Left ventricle myocardium inferior (tissue), 1 donor: ENCODE results near the gene ASTN1. TPM values are rescaled to one million over a fixed set of nuclear protein-coding genes. Genes with fewer than 3 reads are reported as not detected.

Experiments
- DNase-seq: peaks from one replicate; pipeline ENCODE4 v3.0.0-alpha.2; 2020
- H3K27ac ChIP-seq: fragments of 200-600 bp; replicated peaks from 2 replicates; pipeline ENCODE4 v1.8.0; 2021
- H3K27me3 ChIP-seq: fragments of 200-600 bp; 2 replicates; pipeline ENCODE4 v1.8.0; 2021; ENCODE audit warnings: low read depth
- H3K36me3 ChIP-seq: fragments of 200-600 bp; 2 replicates; pipeline ENCODE4 v1.8.0; 2021
- H3K4me1 ChIP-seq: fragments of 200-600 bp; 2 replicates; pipeline ENCODE4 v1.8.0; 2021
- H3K4me3 ChIP-seq: fragments of 200-600 bp; 2 replicates; pipeline ENCODE4 v1.8.0; 2021; ENCODE audit warnings: mild to moderate bottlenecking, moderate library complexity
- H3K9me3 ChIP-seq: fragments of 200-600 bp; replicated peaks from 2 replicates; pipeline ENCODE4 v1.8.0; 2021
- intact Hi-C: fragments of 100-400 bp; cut with micrococcal nuclease; formaldehyde crosslinking; loops from one replicate; pipeline ENCODE4 v1.11.0; 2022
- total RNA-seq: library from RNA; stranded (reverse); fragmentation: NEBNext Ultra II Directional; extraction: Animal tissue kit (Norgen Biotek cat#: 25700); gene quantifications from one replicate; pipeline ENCODE4 v1.2.1, GENCODE V29; 2021
- TF ChIP-seq, protein P1 (sequence below): fragments of 200-600 bp; IDR thresholded peaks from 2 replicates; pipeline ENCODE4 v1.8.0; 2021; ENCODE audit warnings: antibody characterized with exemption, mild to moderate bottlenecking, borderline replicate concordance
- donor health status: DM: no; HTN: yes; CAD: no; lungs with severe emphysema.

Gene ASTN1
- total RNA-seq, 1 donor from 2014 or later, result 0.33 TPM

DNA sequence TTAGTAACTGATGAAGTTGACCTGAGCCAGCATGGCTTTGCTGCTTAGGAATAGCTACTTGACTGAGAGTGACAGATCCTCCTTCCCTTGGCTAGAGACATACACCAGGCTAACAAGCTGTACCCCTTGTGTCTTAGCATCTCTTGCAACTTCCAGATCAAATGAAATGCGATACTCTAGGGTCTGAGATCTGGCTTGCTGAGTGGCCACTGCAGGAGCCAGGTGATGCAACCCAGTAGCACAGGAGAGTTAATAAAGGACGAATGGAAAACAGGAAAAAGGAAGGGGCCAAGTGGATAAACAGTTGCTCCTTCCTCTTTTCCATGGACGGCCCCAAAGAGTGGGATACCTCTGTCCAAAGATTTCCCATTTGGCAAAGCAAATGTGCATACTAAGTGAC, 38.2 kb downstream of the ASTN1 start:
- intact Hi-C loops, result no loop called here
- H3K4me1 ChIP-seq, result no peaks in the 10 kb centered on the region
- H3K36me3 ChIP-seq, result no peaks in the 10 kb centered on the region
- H3K4me3 ChIP-seq, result no peak overlapping the region
- TF ChIP-seq, protein P1, sequence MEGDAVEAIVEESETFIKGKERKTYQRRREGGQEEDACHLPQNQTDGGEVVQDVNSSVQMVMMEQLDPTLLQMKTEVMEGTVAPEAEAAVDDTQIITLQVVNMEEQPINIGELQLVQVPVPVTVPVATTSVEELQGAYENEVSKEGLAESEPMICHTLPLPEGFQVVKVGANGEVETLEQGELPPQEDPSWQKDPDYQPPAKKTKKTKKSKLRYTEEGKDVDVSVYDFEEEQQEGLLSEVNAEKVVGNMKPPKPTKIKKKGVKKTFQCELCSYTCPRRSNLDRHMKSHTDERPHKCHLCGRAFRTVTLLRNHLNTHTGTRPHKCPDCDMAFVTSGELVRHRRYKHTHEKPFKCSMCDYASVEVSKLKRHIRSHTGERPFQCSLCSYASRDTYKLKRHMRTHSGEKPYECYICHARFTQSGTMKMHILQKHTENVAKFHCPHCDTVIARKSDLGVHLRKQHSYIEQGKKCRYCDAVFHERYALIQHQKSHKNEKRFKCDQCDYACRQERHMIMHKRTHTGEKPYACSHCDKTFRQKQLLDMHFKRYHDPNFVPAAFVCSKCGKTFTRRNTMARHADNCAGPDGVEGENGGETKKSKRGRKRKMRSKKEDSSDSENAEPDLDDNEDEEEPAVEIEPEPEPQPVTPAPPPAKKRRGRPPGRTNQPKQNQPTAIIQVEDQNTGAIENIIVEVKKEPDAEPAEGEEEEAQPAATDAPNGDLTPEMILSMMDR, result no peak
- H3K27me3 ChIP-seq, result no peaks in the 10 kb centered on the region
- DNase-seq, result no peak
- no peak overlapping the region for H3K27ac ChIP-seq
- H3K9me3 ChIP-seq, result no peaks in the 10 kb centered on the region

DNA sequence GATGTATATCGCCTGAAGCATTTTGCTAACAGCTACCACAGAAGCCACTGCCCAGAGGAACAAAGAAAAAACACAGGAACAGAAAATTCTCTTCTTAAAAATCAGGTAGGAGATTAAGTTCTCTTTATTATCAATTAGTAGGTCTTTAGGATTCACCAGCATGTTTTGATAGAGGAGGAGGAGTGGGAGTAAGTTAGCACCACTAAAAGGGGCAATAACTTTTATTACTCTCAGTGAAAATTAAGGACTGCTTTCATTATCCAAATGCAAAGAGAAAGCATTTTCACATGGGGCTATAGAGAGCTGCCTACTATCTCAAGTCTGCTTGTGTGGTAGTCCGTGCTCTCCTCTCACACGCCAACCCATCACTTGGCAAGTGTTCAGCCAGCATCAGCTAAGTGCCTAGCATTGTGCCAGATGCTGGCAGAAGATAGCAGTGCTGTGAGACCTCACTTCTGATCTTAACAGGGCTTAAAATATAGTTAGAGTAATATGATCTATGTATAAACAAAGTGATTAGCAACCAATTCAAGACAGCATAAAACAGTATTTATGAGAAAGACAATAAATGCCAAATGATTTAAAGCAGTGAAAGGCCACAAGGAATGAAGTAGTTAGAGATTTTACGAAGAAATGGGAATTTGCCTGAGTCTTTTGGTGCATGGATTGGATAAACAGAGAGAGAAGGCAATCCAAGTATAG, 39.8 kb downstream of the ASTN1 start:
- no peak for DNase-seq
- Histone ChIP-seq H3K36me3 (no peaks in the 10 kb centered on the region), H3K9me3 (no peaks in the 10 kb centered on the region), H3K27ac (no peak overlapping the region), H3K4me1 (no peaks in the 10 kb centered on the region), H3K27me3 (peaks cover 6% of the 10 kb centered on the region), H3K4me3 (no peak overlapping the region)
- intact Hi-C loops, result no loop called here
- TF ChIP-seq, protein P1, result no peak

- Histone ChIP-seq H3K36me3 (no peaks in the 10 kb centered on the region), H3K27ac (no peak overlapping the region), H3K27me3 (peaks cover 16% of the 10 kb centered on the region), H3K9me3 (no peaks in the 10 kb centered on the region), H3K4me3 (no peak overlapping the region), H3K4me1 (no peaks in the 10 kb centered on the region)
- TF ChIP-seq, protein P1, result no peak
- intact Hi-C loops, result no loop called here
- no peak for DNase-seq
Measured at GRCh38 chr1:177122461-177123251, 41.9 kb downstream of the ASTN1 start.

- Histone ChIP-seq H3K27me3 (peaks cover 29% of the 10 kb centered on the region), H3K4me1 (no peaks in the 10 kb centered on the region), H3K9me3 (no peaks in the 10 kb centered on the region), H3K27ac (no peak overlapping the region), H3K36me3 (no peaks in the 10 kb centered on the region), H3K4me3 (no peak overlapping the region)
- intact Hi-C loops, result no loop called here
- TF ChIP-seq, protein P1, result no peak
- DNase-seq, result no peak
Measured at GRCh38 chr1:177119311-177119710, 45.2 kb downstream of the ASTN1 start.

GRCh38 chr1:177118901-177119300, 45.6 kb downstream of the ASTN1 start:
- no peaks in the 10 kb centered on the region for H3K4me1 ChIP-seq
- intact Hi-C loops, result no loop called here
- H3K9me3 ChIP-seq, result no peaks in the 10 kb centered on the region
- TF ChIP-seq, protein P1, result no peak
- H3K27ac ChIP-seq, result no peak overlapping the region
- H3K4me3 ChIP-seq, result no peak overlapping the region
- H3K27me3 ChIP-seq, result peaks cover 31% of the 10 kb centered on the region
- H3K36me3 ChIP-seq, result no peaks in the 10 kb centered on the region
- DNase-seq, result no peak
